ENCODE measurements around the gene DCLK1. TPM values are rescaled to one million over a fixed set of nuclear protein-coding genes. Genes with fewer than 3 reads are reported as not detected.

DCLK1 gene
- total and polyA plus RNA-seq, 2 experiments from 2014 or later, result 0.16 to 2.9 TPM

- Histone ChIP-seq H3K4me1 (ENCODE audit: insufficient read depth) (peaks cover 6% of the 10 kb centered on the region), H3K4me3 (no peak overlapping the region), H4K20me1 (ENCODE audit: insufficient read depth, poor library complexity, severe bottlenecking) (no peaks in the 10 kb centered on the region), H3K4me2 (peak overlapping the region; percentile 43), H3K36me3 (replicated peaks; ENCODE audit: insufficient read depth, low read depth) (no peaks in the 10 kb centered on the region), H3K9me3 (ENCODE audit: low read depth) (no peaks in the 10 kb centered on the region), H3K27me3 (no peaks in the 10 kb centered on the region), H3K79me2 (no peaks in the 10 kb centered on the region), H3K27ac (peak overlapping the region; percentile 54), H2AFZ (no peak overlapping the region), H3K9me2 (replicated peaks; ENCODE audit: insufficient read depth) (no peaks in the 10 kb centered on the region)
- TF ChIP-seq EZH2phosphoT487 (IDR thresholded peaks at IDR 0.05; ENCODE audit: low read depth, severe bottlenecking, unreplicated experiment) (no peak), EZH2 (IDR thresholded peaks at IDR 0.05; ENCODE audit: borderline replicate concordance) (no peak)
- TF ChIP-seq, protein P1, sequence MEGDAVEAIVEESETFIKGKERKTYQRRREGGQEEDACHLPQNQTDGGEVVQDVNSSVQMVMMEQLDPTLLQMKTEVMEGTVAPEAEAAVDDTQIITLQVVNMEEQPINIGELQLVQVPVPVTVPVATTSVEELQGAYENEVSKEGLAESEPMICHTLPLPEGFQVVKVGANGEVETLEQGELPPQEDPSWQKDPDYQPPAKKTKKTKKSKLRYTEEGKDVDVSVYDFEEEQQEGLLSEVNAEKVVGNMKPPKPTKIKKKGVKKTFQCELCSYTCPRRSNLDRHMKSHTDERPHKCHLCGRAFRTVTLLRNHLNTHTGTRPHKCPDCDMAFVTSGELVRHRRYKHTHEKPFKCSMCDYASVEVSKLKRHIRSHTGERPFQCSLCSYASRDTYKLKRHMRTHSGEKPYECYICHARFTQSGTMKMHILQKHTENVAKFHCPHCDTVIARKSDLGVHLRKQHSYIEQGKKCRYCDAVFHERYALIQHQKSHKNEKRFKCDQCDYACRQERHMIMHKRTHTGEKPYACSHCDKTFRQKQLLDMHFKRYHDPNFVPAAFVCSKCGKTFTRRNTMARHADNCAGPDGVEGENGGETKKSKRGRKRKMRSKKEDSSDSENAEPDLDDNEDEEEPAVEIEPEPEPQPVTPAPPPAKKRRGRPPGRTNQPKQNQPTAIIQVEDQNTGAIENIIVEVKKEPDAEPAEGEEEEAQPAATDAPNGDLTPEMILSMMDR (IDR thresholded peaks at IDR 0.05; ENCODE audit: poor library complexity), result no peak
- DNase-seq (ENCODE audit: low spot score), result no peak
- 76% methylated on average over 4 of the region's 4 CpGs for WGBS (ENCODE audit: low lambda C conversion rate, missing lambda C conversion rate)
Measured at GRCh38 chr13:35835989-35836388, 295.2 kb downstream of the DCLK1 start.

GRCh38 chr13:35833608-35834275, 297.4 kb downstream of the DCLK1 start:
- Histone ChIP-seq H3K4me2 (no peak overlapping the region), H3K27ac (no peak overlapping the region), H4K20me1 (ENCODE audit: insufficient read depth, poor library complexity, severe bottlenecking) (no peaks in the 10 kb centered on the region), H3K4me3 (no peak overlapping the region), H3K9me2 (replicated peaks; ENCODE audit: insufficient read depth) (no peaks in the 10 kb centered on the region), H3K79me2 (no peaks in the 10 kb centered on the region), H3K9me3 (ENCODE audit: low read depth) (no peaks in the 10 kb centered on the region), H3K27me3 (no peaks in the 10 kb centered on the region), H3K36me3 (replicated peaks; ENCODE audit: insufficient read depth, low read depth) (no peaks in the 10 kb centered on the region), H2AFZ (no peak overlapping the region), H3K4me1 (ENCODE audit: insufficient read depth) (peaks cover 6% of the 10 kb centered on the region)
- DNase-seq (ENCODE audit: low spot score), result no peak
- WGBS (ENCODE audit: low lambda C conversion rate, missing lambda C conversion rate), result 96% methylated on average over 6 of the region's 6 CpGs
- TF ChIP-seq, protein P1 (IDR thresholded peaks at IDR 0.05; ENCODE audit: poor library complexity), result no peak
- no peak for TF ChIP-seq EZH2phosphoT487 (IDR thresholded peaks at IDR 0.05; ENCODE audit: low read depth, severe bottlenecking, unreplicated experiment)
- TF ChIP-seq EZH2 (IDR thresholded peaks at IDR 0.05; ENCODE audit: borderline replicate concordance), result no peak

GRCh38 chr13:35833031-35833430, 298.2 kb downstream of the DCLK1 start:
- Histone ChIP-seq H2AFZ (no peak overlapping the region), H3K9me2 (replicated peaks; ENCODE audit: insufficient read depth) (no peaks in the 10 kb centered on the region), H4K20me1 (ENCODE audit: insufficient read depth, poor library complexity, severe bottlenecking) (no peaks in the 10 kb centered on the region), H3K9me3 (ENCODE audit: low read depth) (no peaks in the 10 kb centered on the region), H3K27me3 (no peaks in the 10 kb centered on the region), H3K79me2 (no peaks in the 10 kb centered on the region), H3K27ac (no peak overlapping the region), H3K36me3 (replicated peaks; ENCODE audit: insufficient read depth, low read depth) (no peaks in the 10 kb centered on the region), H3K4me1 (ENCODE audit: insufficient read depth) (peaks cover 6% of the 10 kb centered on the region), H3K4me3 (no peak overlapping the region), H3K4me2 (no peak overlapping the region)
- no peak for DNase-seq (ENCODE audit: low spot score)
- TF ChIP-seq EZH2phosphoT487 (IDR thresholded peaks at IDR 0.05; ENCODE audit: low read depth, severe bottlenecking, unreplicated experiment) (no peak), EZH2 (IDR thresholded peaks at IDR 0.05; ENCODE audit: borderline replicate concordance) (no peak)
- WGBS (ENCODE audit: low lambda C conversion rate, missing lambda C conversion rate), result 92% methylated on average over 8 of the region's 9 CpGs

- Histone ChIP-seq H3K27ac (no peak overlapping the region), H3K9me3 (ENCODE audit: low read depth) (no peaks in the 10 kb centered on the region), H3K27me3 (no peaks in the 10 kb centered on the region), H3K36me3 (replicated peaks; ENCODE audit: insufficient read depth, low read depth) (no peaks in the 10 kb centered on the region), H3K4me1 (ENCODE audit: insufficient read depth) (peaks cover 6% of the 10 kb centered on the region), H3K4me3 (no peak overlapping the region), H2AFZ (no peak overlapping the region), H3K4me2 (no peak overlapping the region), H3K9me2 (replicated peaks; ENCODE audit: insufficient read depth) (no peaks in the 10 kb centered on the region), H3K79me2 (no peaks in the 10 kb centered on the region), H4K20me1 (ENCODE audit: insufficient read depth, poor library complexity, severe bottlenecking) (no peaks in the 10 kb centered on the region)
- DNase-seq (ENCODE audit: low spot score), result no peak
- TF ChIP-seq, protein P1 (IDR thresholded peaks at IDR 0.05; ENCODE audit: poor library complexity), result no peak
- no peak for TF ChIP-seq EZH2phosphoT487 (IDR thresholded peaks at IDR 0.05; ENCODE audit: low read depth, severe bottlenecking, unreplicated experiment)
- no peak for TF ChIP-seq EZH2 (IDR thresholded peaks at IDR 0.05; ENCODE audit: borderline replicate concordance)
- WGBS (ENCODE audit: low lambda C conversion rate, missing lambda C conversion rate), result 41% methylated on average over 1 of the region's 1 CpG
Measured at GRCh38 chr13:35832551-35832950, 298.6 kb downstream of the DCLK1 start.

Data from hepatocyte (in vitro differentiated cells).